C4-2B (cell line): Measurements from ENCODE around the gene RPF1.

Source experiments
- H3K27ac ChIP-seq: fragments of 450-650 bp; 2 replicates; pipeline ENCODE4 v1.5.1; 2017
- ZFX ChIP-seq: fragments of 450-650 bp; IDR thresholded peaks from 2 replicates; pipeline ENCODE4 v1.6.1; 2017
- TF ChIP-seq, protein P1 (sequence below): fragments of 450-650 bp; conservative IDR thresholded peaks from 2 replicates; pipeline ENCODE4 v1.5.1; 2017; ENCODE audit warnings: mild to moderate bottlenecking

RPF1 gene

DNA sequence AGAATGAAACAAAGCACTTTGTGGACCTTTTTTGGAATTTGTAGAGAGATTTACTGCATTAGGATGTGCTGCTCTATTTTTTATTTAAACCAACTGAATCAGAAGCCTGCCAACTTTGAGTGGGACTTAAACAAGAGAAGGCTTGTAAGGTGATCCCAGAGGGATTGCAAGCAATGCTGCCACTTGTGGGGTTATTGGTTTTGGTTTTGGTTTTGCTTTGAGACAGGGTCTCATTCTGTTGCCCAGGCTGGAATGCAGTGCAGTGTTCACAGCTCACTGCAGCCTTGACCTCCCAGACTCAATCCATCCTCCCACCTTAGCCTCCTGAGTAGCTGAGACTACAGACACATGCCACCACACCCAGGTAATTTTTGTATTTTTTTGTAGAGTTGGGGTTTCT lies 59.5 kb downstream of the RPF1 start:
- no peak for TF ChIP-seq ZFX
- TF ChIP-seq, protein P1, sequence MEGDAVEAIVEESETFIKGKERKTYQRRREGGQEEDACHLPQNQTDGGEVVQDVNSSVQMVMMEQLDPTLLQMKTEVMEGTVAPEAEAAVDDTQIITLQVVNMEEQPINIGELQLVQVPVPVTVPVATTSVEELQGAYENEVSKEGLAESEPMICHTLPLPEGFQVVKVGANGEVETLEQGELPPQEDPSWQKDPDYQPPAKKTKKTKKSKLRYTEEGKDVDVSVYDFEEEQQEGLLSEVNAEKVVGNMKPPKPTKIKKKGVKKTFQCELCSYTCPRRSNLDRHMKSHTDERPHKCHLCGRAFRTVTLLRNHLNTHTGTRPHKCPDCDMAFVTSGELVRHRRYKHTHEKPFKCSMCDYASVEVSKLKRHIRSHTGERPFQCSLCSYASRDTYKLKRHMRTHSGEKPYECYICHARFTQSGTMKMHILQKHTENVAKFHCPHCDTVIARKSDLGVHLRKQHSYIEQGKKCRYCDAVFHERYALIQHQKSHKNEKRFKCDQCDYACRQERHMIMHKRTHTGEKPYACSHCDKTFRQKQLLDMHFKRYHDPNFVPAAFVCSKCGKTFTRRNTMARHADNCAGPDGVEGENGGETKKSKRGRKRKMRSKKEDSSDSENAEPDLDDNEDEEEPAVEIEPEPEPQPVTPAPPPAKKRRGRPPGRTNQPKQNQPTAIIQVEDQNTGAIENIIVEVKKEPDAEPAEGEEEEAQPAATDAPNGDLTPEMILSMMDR: no peak
- peak overlapping the region; percentile 36 for H3K27ac ChIP-seq

DNA sequence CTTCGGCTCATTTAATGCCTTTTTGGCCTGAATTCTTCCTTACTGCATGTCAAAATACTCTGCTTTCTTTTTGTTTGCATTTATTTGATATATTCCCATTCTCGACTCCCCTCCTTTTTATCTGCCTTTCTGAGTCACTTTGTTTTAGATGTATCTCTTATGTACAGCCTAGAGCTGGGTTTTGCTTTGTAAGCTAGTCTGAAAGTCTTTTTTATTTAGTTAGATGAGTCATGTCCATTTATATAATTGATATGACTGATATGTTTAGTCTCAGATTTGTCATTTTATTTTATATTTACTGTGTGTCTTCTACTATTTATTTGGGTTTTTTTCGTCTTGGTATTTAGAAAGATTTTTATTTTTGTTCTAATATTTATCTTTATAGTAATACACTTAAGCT lies 60.9 kb downstream of the RPF1 start:
- no peak overlapping the region for H3K27ac ChIP-seq
- TF ChIP-seq, protein P1: no peak
- no peak for TF ChIP-seq ZFX

DNA sequence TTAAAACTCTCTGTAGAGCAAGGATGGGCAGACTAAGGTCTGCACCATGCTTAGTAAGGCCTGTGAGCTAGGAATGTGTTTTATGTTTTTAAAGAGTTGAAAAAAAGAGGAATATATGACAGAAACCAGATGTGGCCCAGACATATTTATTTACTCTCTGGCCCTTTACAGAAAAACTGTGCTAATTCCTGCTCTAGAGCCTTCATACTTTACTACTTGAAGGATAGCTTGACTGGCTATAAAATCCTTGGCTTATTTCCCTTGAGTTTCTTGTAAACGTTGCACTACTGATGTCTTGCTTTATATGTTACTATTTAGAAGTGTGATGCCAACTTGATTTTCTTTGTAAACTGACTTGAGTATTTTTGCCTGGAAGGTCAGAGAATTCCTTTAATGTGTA lies 61.7 kb downstream of the RPF1 start:
- no peak overlapping the region for H3K27ac ChIP-seq
- TF ChIP-seq ZFX: no peak
- TF ChIP-seq, protein P1: no peak

DNA sequence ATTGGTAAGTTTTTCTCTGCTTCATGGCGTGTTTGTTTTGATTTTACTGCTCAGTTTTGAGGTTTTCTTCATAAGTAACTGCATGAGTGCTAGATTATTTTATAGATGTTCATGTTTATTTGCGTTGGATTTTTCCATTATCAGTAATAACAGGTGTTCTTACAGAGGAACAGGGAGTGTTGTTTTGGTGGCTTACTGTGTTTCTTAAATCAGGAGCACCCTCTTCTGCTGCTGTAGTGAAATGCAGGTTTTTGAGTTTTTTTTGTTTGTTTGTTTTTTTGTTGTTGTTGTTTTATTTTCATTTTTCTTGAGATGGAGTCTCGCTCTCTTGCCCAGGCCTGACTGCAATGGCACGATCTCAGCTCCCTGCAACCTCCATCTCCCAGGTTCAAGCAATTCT lies 62.6 kb downstream of the RPF1 start:
- H3K27ac ChIP-seq: peak overlapping the region; percentile 59
- TF ChIP-seq, protein P1: peak; percentile 86
- no peak for TF ChIP-seq ZFX
